ENCODE measurements around the gene CETP.
"Not testable (repeated sequence)": the region's sequence is repeated elsewhere in the genome, so short reads cannot be mapped to it uniquely, and the experiment has no call there.

Gene CETP

GRCh38 chr16:56931271-56931891 lies 30.4 kb upstream of the CETP start:
- DNase-seq (ENCODE audit: low read depth) = no peak

GRCh38 chr16:56931892-56932720 lies 29.6 kb upstream of the CETP start, which contains the start of gene HERPUD1:
Gene HERPUD1 (plus strand): TSS chr16:56932142. CDS start chr16:56932245, 103 bp downstream.
- peak within 1 kb of the TSS; percentile 97 for H3K4me3 ChIP-seq (replicated peaks; ENCODE audit: low read depth, low read length)
- no peak for TF ChIP-seq CTCF (IDR thresholded peaks at IDR 0.05; ENCODE audit: low read length, missing control alignments)
- peak; percentile 98 for DNase-seq (ENCODE audit: low read depth)

More at GRCh38 chr16:56931271-56931891, 30.4 kb upstream of the CETP start:
- peak overlapping the region; percentile 34 for H3K4me3 ChIP-seq (replicated peaks; ENCODE audit: low read depth, low read length)
- TF ChIP-seq CTCF (IDR thresholded peaks at IDR 0.05; ENCODE audit: low read length, missing control alignments) = no peak

- H3K4me3 ChIP-seq (replicated peaks; ENCODE audit: low read depth, low read length) = peak overlapping the region; percentile 97
- TF ChIP-seq CTCF (IDR thresholded peaks at IDR 0.05; ENCODE audit: low read length, missing control alignments) = no peak
- peak; percentile 87 for DNase-seq (ENCODE audit: low read depth)
These were observed 28.8 kb upstream of the CETP start for GRCh38 chr16:56932721-56933619.

GRCh38 chr16:56933828-56934598 lies 27.7 kb upstream of the CETP start:
- peak overlapping the region; percentile 97 for H3K4me3 ChIP-seq (replicated peaks; ENCODE audit: low read depth, low read length)
- no peak for TF ChIP-seq CTCF (IDR thresholded peaks at IDR 0.05; ENCODE audit: low read length, missing control alignments)
- DNase-seq (ENCODE audit: low read depth) = no peak

- DNase-seq (ENCODE audit: low read depth) = not testable (repeated sequence)
These were observed 27.1 kb upstream of the CETP start for GRCh38 chr16:56934599-56935145.

GRCh38 chr16:56935201-56935600 lies 26.5 kb upstream of the CETP start:
- TF ChIP-seq CTCF (IDR thresholded peaks at IDR 0.05; ENCODE audit: low read length, missing control alignments) = no peak
- DNase-seq (ENCODE audit: low read depth) = no peak
- peak overlapping the region; percentile 97 for H3K4me3 ChIP-seq (replicated peaks; ENCODE audit: low read depth, low read length)

More at GRCh38 chr16:56934599-56935145, 27.1 kb upstream of the CETP start:
- peak overlapping the region; percentile 97 for H3K4me3 ChIP-seq (replicated peaks; ENCODE audit: low read depth, low read length)

Data from fibroblast of pulmonary artery (primary cell).